ENCODE results near the gene ELOB.

ELOB gene

DNA sequence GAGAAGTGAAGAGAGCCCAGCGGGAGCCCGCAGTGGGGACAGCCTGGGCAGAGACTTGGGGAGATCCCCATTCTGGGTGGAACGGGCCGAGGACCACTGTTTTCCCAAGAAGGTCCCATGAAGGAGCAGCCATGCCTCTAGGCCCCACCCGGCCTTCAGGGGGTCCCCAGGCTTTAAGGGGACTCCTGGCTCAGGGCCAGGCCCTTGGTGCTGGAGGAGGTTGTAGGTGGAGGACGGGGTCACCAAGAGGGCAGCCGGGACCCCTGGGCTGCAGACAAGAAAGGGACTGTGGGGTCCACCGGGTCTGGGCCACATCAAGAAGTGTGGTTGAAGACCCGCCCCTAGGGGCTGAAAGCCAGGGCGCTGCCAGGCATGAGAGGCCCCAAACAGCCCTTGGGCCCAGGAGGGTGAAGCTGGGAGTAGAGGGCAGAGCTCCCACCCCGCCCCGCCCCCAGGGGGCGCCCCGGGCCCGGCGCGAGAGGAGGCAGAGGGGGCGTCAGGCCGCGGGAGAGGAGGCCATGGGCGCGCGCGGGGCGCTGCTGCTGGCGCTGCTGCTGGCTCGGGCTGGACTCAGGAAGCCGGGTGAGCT, 39.8 kb upstream of the ELOB start, which contains the start of gene PRSS21:
Gene PRSS21 (plus strand): TSS at position 487 of the 589 bp plus-strand sequence. CDS start 32 bp downstream, at position 519.
- peaks cover 5% of the 10 kb centered on the region; the same call in 1 of the 2 replicates for H3K4me1 ChIP-seq (ENCODE audit: insufficient read depth, low read length)
- no peaks in the 10 kb centered on the region for H3K36me3 ChIP-seq (ENCODE audit: insufficient read depth, low read length)
- H3K9me3 ChIP-seq (ENCODE audit: control insufficient read depth, insufficient read depth, low read length), result no peaks in the 10 kb centered on the region
- no peak within 1 kb of the TSS for H3K9ac ChIP-seq (ENCODE audit: low read depth, low read length)

GRCh38 chr16:2815299-2815771, 38.3 kb upstream of the ELOB start:
- no peak overlapping the region for H3K9ac ChIP-seq (ENCODE audit: low read depth, low read length)
- peaks cover 8% of the 10 kb centered on the region; the same call in 1 of the 2 replicates for H3K4me1 ChIP-seq (ENCODE audit: insufficient read depth, low read length)
- H3K9me3 ChIP-seq (ENCODE audit: control insufficient read depth, insufficient read depth, low read length), result no peaks in the 10 kb centered on the region
- no peaks in the 10 kb centered on the region for H3K36me3 ChIP-seq (ENCODE audit: insufficient read depth, low read length)

GRCh38 chr16:2814551-2815298, 37.6 kb upstream of the ELOB start:
- no peaks in the 10 kb centered on the region for H3K36me3 ChIP-seq (ENCODE audit: insufficient read depth, low read length)
- peaks cover 8% of the 10 kb centered on the region; the same call in 1 of the 2 replicates for H3K4me1 ChIP-seq (ENCODE audit: insufficient read depth, low read length)
- H3K9ac ChIP-seq (ENCODE audit: low read depth, low read length), result no peak overlapping the region
- H3K9me3 ChIP-seq (ENCODE audit: control insufficient read depth, insufficient read depth, low read length), result no peaks in the 10 kb centered on the region

DNA sequence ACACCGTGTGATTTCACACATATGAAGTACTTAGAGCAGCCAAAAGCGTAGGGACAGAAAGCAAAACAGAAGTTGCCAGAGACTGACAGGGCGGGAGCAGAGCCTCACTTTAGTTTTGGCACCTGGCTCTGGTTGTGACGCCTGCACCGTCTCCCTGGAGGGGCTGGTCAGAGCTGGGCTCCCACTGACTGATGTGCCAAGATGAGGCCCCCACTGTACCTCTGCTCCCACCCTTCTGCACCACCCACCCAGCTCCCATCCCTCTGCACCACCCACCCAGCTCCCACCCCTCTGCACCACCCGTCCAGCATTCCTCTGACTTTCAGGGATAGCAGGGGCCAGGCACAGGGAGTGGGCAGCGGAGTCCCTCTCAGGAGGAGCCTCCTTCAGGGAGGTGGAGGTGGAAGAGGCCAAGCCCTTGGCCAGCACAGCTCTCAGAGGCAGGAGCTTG, 36.7 kb upstream of the ELOB start:
- peaks cover 8% of the 10 kb centered on the region; the same call in 1 of the 2 replicates for H3K4me1 ChIP-seq (ENCODE audit: insufficient read depth, low read length)

GRCh38 chr16:2811703-2812471, 34.8 kb upstream of the ELOB start:
- H3K9me3 ChIP-seq (ENCODE audit: control insufficient read depth, insufficient read depth, low read length), result no peaks in the 10 kb centered on the region
- peaks cover 8% of the 10 kb centered on the region; the same call in 1 of the 2 replicates for H3K4me1 ChIP-seq (ENCODE audit: insufficient read depth, low read length)
- H3K36me3 ChIP-seq (ENCODE audit: insufficient read depth, low read length), result no peaks in the 10 kb centered on the region
- H3K9ac ChIP-seq (ENCODE audit: low read depth, low read length), result no peak overlapping the region

More for the DNA sequence above, 36.7 kb upstream of the ELOB start:
- Histone ChIP-seq H3K9ac (ENCODE audit: low read depth, low read length) (no peak overlapping the region), H3K9me3 (ENCODE audit: control insufficient read depth, insufficient read depth, low read length) (no peaks in the 10 kb centered on the region), H3K36me3 (ENCODE audit: insufficient read depth, low read length) (no peaks in the 10 kb centered on the region)

- Histone ChIP-seq H3K36me3 (ENCODE audit: insufficient read depth, low read length) (no peaks in the 10 kb centered on the region), H3K4me1 (ENCODE audit: insufficient read depth, low read length) (peaks cover 8% of the 10 kb centered on the region; the same call in 1 of the 2 replicates), H3K9me3 (ENCODE audit: control insufficient read depth, insufficient read depth, low read length) (no peaks in the 10 kb centered on the region), H3K9ac (ENCODE audit: low read depth, low read length) (no peak overlapping the region)
Measured at GRCh38 chr16:2810651-2811050, 33.6 kb upstream of the ELOB start.

DNA sequence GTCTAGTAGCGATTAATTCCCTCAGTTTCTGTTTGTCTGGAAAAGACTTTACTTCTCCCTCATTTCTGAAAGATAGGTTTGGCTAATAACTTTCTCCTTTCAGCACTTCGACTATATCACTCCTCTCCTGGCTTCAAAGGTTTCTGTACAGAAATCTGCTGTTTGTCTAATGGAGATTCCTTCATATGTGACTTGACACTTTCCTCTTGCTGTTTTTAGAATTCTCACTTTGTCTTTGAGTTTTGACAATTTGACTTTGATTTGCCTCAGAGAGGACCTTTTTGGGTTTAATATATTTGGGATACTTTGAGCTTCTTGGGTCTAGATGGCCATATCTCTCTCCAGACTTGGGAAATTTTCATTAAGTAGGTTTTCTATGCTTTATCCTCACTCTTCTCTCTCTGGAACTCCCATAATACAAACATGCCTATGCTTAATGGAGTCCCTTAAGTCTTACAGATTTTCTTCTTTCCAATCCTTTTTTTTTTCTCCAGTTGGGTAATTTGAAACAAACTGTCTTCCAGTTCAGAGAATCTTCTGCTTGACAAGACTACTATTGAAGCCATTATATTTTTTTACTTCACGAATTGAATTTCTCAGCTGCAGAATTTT, 32.2 kb upstream of the ELOB start:
- peaks cover 10% of the 10 kb centered on the region for H3K9me3 ChIP-seq (ENCODE audit: control insufficient read depth, insufficient read depth, low read length)
- H3K4me1 ChIP-seq (ENCODE audit: insufficient read depth, low read length), result peaks cover 8% of the 10 kb centered on the region; the same call in 1 of the 2 replicates
- H3K9ac ChIP-seq (ENCODE audit: low read depth, low read length), result no peak overlapping the region
- no peaks in the 10 kb centered on the region for H3K36me3 ChIP-seq (ENCODE audit: insufficient read depth, low read length)

DNA sequence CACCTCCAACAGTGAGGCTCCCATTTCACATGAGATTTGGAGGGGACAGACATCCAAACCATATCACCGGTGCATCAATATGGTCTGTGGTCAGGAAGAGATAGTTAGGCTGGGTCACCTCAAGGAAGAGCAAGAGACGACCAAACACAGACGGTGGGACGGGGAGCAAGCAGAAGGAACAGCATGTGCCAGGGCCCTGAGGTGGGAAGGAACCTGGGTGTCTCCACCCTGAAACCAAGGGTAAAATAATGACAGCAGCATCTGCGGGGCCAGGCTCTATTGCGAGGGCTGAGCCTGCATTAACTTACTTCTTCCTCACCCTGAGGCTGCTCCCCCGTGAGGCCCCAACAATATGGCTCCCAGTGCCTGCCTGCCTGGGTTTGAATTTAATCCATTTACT, 31.1 kb upstream of the ELOB start:
- Histone ChIP-seq H3K4me1 (ENCODE audit: insufficient read depth, low read length) (peaks cover 8% of the 10 kb centered on the region; the same call in 1 of the 2 replicates), H3K36me3 (ENCODE audit: insufficient read depth, low read length) (no peaks in the 10 kb centered on the region), H3K9ac (ENCODE audit: low read depth, low read length) (no peak overlapping the region), H3K9me3 (ENCODE audit: control insufficient read depth, insufficient read depth, low read length) (peaks cover 19% of the 10 kb centered on the region)

- H3K4me1 ChIP-seq (ENCODE audit: insufficient read depth, low read length), result no peaks in the 10 kb centered on the region
- peaks cover 19% of the 10 kb centered on the region for H3K9me3 ChIP-seq (ENCODE audit: control insufficient read depth, insufficient read depth, low read length)
- H3K36me3 ChIP-seq (ENCODE audit: insufficient read depth, low read length), result no peaks in the 10 kb centered on the region
- H3K9ac ChIP-seq (ENCODE audit: low read depth, low read length), result no peak overlapping the region
Measured at GRCh38 chr16:2806286-2806685, 29.2 kb upstream of the ELOB start.

- H3K4me1 ChIP-seq (ENCODE audit: insufficient read depth, low read length), result no peaks in the 10 kb centered on the region
- H3K9me3 ChIP-seq (ENCODE audit: control insufficient read depth, insufficient read depth, low read length), result peaks cover 19% of the 10 kb centered on the region
- H3K36me3 ChIP-seq (ENCODE audit: insufficient read depth, low read length), result no peaks in the 10 kb centered on the region
- no peak overlapping the region for H3K9ac ChIP-seq (ENCODE audit: low read depth, low read length)
Measured at GRCh38 chr16:2804728-2805127, 27.6 kb upstream of the ELOB start.

- H3K4me1 ChIP-seq (ENCODE audit: insufficient read depth, low read length), result no peaks in the 10 kb centered on the region
- H3K9ac ChIP-seq (ENCODE audit: low read depth, low read length), result no peak overlapping the region
- peaks cover 19% of the 10 kb centered on the region for H3K9me3 ChIP-seq (ENCODE audit: control insufficient read depth, insufficient read depth, low read length)
- H3K36me3 ChIP-seq (ENCODE audit: insufficient read depth, low read length), result no peaks in the 10 kb centered on the region
Measured at GRCh38 chr16:2803545-2804195, 26.6 kb upstream of the ELOB start.

DNA sequence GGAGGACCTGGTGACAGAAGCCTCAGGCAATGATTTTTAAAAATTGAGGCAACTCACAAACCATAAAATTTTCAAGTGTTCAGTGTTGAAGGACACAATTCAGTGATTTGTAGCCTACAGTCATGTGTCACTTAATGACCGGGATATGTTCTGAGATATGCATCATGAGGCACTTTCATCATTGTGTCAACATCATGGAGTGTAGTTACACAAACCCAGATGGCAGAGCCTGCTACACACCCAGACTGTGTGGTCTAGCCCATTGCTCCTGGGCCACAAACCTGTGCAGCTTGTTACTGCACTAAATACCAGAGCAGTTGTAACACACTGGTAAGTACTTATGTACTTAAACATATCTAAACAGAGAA, 22.8 kb upstream of the ELOB start:
- Histone ChIP-seq H3K9me3 (ENCODE audit: control insufficient read depth, insufficient read depth, low read length) (peaks cover 13% of the 10 kb centered on the region), H3K36me3 (ENCODE audit: insufficient read depth, low read length) (no peaks in the 10 kb centered on the region), H3K9ac (ENCODE audit: low read depth, low read length) (no peak overlapping the region), H3K4me1 (ENCODE audit: insufficient read depth, low read length) (no peaks in the 10 kb centered on the region)

GRCh38 chr16:2799205-2799858, 22.3 kb upstream of the ELOB start:
- Histone ChIP-seq H3K36me3 (ENCODE audit: insufficient read depth, low read length) (no peaks in the 10 kb centered on the region), H3K4me1 (ENCODE audit: insufficient read depth, low read length) (no peaks in the 10 kb centered on the region), H3K9me3 (ENCODE audit: control insufficient read depth, insufficient read depth, low read length) (peaks cover 10% of the 10 kb centered on the region), H3K9ac (ENCODE audit: low read depth, low read length) (no peak overlapping the region)
